Stomach (tissue), 9 donors: Measurements from ENCODE around the gene CHRM5. TPM values are rescaled to one million over a fixed set of nuclear protein-coding genes. Genes with fewer than 3 reads are reported as not detected.

Experiments
- DNase-seq, 2 donors: peaks; one replicate each; pipeline versions ENCODE4 v3.0.0 to v3.0.0-alpha.2; 2013 to 2019
- H3K27ac ChIP-seq, 5 donors: fragments of 200-600 bp in 4 of 5; sonication (generic) in 4 of 5; one replicate each; pipeline ENCODE4 v1.5.1; 2013 to 2019; ENCODE audit warnings: mild to moderate bottlenecking in 1 of 5, moderate library complexity in 1 of 5
- H3K27me3 ChIP-seq, 3 donors: fragments of 200-600 bp; sonication (generic); one replicate each; pipeline ENCODE4 v1.5.1; 2017 to 2019; ENCODE audit warnings: mixed run types in 1 of 3
- H3K36me3 ChIP-seq, 4 donors: fragments of 200-600 bp; sonication (generic); 1 replicate in 3 of 4; 2 replicates in 1 of 4; pipeline ENCODE4 v1.5.1; 2016 to 2019
- H3K4me1 ChIP-seq, 4 donors: fragments of 200-600 bp; sonication (generic); one replicate each; pipeline ENCODE4 v1.5.1; 2016 to 2019
- H3K4me3 ChIP-seq, 4 donors: fragments of 200-600 bp; sonication (generic) in 3 of 4; one replicate each; pipeline ENCODE4 v1.5.1; 2016 to 2019; ENCODE audit warnings: mild to moderate bottlenecking in 1 of 4
- H3K9me3 ChIP-seq, 4 donors: fragments of 200-600 bp; sonication (generic); one replicate each; pipeline ENCODE4 v1.5.1; 2016 to 2019
- EP300 ChIP-seq: sonication (generic); formaldehyde crosslinking; IDR thresholded peaks from one replicate; pipeline ENCODE4 v1.6.1; 2017; ENCODE audit warnings: antibody characterized with exemption
- POLR2A ChIP-seq, 4 donors: fragments of 450-650 bp; IDR thresholded peaks; one replicate each; pipeline ENCODE4 v1.6.1; 2016; ENCODE audit warnings: antibody characterized with exemption in 4 of 4, control low read depth in 2 of 4, mild to moderate bottlenecking in 1 of 4, moderate library complexity in 1 of 4
- POLR2AphosphoS5 ChIP-seq, 3 donors: sonication (generic); formaldehyde crosslinking; IDR thresholded peaks; one replicate each; pipeline ENCODE4 v1.6.1; 2016; ENCODE audit warnings: antibody characterized with exemption in 3 of 3
- WGBS, 5 donors: extraction: QIAGEN DNeasy Blood & Tissue Kit in 3 of 5; methylation state at CpG; one replicate each; pipeline versions ENCODE4 v1.1.5 to v1.1.7; 2013 to 2018; 5-methylcytosine and 5-hydroxymethylcytosine counted together
- intact Hi-C: fragments of 100-400 bp; cut with DNase I; formaldehyde crosslinking; loops from one replicate; pipeline ENCODE4 v1.15.1; 2023; ENCODE audit warnings: low total_unique reads
- polyA plus RNA-seq, 3 donors: library from polyadenylated mRNA; stranded (reverse); fragments of 200-250 nt; gene quantifications; one replicate each; pipeline ENCODE4 v1.2.3, GENCODE V29; 2013
- total RNA-seq, 5 donors: library from RNA; depleted of rRNA; stranded (reverse); fragments of >200 nt; gene quantifications; one replicate each; pipeline versions ENCODE4 v1.1.0 to v1.2.3, GENCODE V29; 2014 to 2016
- TF ChIP-seq, protein P1 (sequence below), 7 experiments: fragments of 450-650 bp in 4 of 7; fragments of 200-600 bp in 3 of 7; sonication (generic) in 3 of 7; IDR thresholded peaks; one replicate each; pipeline ENCODE4 v1.5.1; 2016 to 2019; ENCODE audit warnings: antibody characterized with exemption in 7 of 7, control low read depth in 2 of 7, mild to moderate bottlenecking in 1 of 7
- donor health status: healthy with polysubstance abuse.
- donor health status: Bipolar disorder and iron deficiency.
- donor health status: healthy.

The CHRM5 gene
- total and polyA plus RNA-seq, 8 donors = not detected

DNA sequence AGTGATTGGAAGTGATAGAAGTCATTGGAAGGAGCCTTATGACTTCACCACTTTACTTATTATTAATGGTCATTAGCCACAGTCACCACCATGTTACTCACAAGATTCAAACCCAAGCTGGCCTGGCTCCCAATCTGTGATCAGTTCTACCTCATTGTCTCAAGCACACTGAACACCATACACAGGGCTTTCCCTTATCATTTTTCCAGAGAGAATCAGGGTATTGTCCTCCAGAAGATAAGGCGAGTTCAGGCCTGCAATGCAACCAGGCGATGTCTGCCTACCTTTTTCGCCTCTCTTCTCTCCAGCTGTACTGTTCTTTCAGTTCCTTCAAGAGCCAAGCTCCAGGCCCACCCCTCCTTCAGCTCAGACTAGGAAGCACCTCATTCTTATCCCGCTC lies 108.5 kb downstream of the CHRM5 start:
- no peaks in the 10 kb centered on the region for H3K9me3 ChIP-seq
- 89 to 95% (median 93%) methylated on average over 4 of the region's 4 CpGs for WGBS, 5 donors
- DNase-seq = no peak
- no peaks in the 10 kb centered on the region for H3K27me3 ChIP-seq
- intact Hi-C loops = no loop called here
- TF ChIP-seq EP300 (no peak), POLR2AphosphoS5 (IDR thresholded peaks at IDR 0.05) (no peak)
- peaks cover 0 to 3% (median 0%) of the 10 kb centered on the region in 4 donors for H3K36me3 ChIP-seq
- H3K4me1 ChIP-seq = no peaks in the 10 kb centered on the region
- no peak overlapping the region for H3K27ac ChIP-seq
- H3K4me3 ChIP-seq = no peak overlapping the region

DNA sequence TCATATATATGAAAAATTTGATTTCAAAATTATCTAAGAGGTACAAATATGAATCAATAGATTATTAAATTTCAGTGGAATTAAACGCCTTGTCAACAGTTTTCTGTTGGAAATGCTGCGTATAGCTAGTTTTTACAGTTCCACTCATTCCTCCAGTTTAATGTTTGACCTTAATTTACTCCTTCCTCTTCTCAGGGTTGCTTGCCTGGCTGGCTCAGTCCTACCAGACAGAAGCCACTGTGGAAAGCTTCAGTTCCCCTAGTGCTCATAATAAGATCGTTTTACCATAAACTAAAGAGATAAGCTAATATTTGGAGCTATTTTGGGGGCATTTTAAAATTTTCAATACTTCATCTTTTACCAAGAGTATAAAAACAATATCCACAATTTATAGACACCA lies 110.6 kb downstream of the CHRM5 start:
- H3K27ac ChIP-seq = no peak overlapping the region
- H3K4me1 ChIP-seq = no peaks in the 10 kb centered on the region
- H3K4me3 ChIP-seq = no peak overlapping the region
- no peaks in the 10 kb centered on the region for H3K27me3 ChIP-seq
- DNase-seq = no peak
- peaks cover 0 to 17% (median 13%) of the 10 kb centered on the region in 4 donors for H3K36me3 ChIP-seq
- no peak for TF ChIP-seq POLR2AphosphoS5 (IDR thresholded peaks at IDR 0.05)
- no peaks in the 10 kb centered on the region for H3K9me3 ChIP-seq
- 85 to 91% (median 88%) methylated on average over 3 of the region's 3 CpGs for WGBS, 5 donors
- intact Hi-C loops = no loop called here

DNA sequence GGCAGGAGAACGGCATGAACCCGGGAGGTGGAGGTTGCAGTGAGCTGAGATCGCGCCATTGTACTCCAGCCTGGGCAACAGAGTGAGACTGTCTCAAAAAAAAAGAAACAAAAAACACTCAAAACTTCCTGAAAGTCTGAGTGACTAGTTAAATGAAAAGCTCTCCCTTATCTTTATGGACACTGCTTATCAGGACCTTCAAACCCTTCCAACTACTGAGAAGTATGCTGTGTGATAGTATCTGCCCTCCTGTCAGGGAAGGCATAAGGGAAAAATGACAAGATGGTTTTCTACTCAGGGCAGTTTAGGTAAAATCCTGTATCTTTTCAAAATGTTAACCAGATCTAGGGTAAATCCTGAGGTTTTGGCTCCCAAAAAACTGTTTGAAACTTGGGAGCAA lies 111.6 kb downstream of the CHRM5 start:
- Histone ChIP-seq H3K36me3 (peaks cover 0 to 27% (median 23%) of the 10 kb centered on the region in 4 donors), H3K4me1 (no peaks in the 10 kb centered on the region), H3K27me3 (no peaks in the 10 kb centered on the region), H3K4me3 (no peak overlapping the region), H3K9me3 (no peaks in the 10 kb centered on the region), H3K27ac (no peak overlapping the region)
- DNase-seq = no peak
- TF ChIP-seq, protein P1, sequence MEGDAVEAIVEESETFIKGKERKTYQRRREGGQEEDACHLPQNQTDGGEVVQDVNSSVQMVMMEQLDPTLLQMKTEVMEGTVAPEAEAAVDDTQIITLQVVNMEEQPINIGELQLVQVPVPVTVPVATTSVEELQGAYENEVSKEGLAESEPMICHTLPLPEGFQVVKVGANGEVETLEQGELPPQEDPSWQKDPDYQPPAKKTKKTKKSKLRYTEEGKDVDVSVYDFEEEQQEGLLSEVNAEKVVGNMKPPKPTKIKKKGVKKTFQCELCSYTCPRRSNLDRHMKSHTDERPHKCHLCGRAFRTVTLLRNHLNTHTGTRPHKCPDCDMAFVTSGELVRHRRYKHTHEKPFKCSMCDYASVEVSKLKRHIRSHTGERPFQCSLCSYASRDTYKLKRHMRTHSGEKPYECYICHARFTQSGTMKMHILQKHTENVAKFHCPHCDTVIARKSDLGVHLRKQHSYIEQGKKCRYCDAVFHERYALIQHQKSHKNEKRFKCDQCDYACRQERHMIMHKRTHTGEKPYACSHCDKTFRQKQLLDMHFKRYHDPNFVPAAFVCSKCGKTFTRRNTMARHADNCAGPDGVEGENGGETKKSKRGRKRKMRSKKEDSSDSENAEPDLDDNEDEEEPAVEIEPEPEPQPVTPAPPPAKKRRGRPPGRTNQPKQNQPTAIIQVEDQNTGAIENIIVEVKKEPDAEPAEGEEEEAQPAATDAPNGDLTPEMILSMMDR (IDR thresholded peaks at IDR 0.05) = no peak
- no peak for TF ChIP-seq EP300
- intact Hi-C loops = no loop called here
- WGBS, 5 donors = 69 to 95% (median 90%) methylated on average over 4 of the region's 4 CpGs

DNA sequence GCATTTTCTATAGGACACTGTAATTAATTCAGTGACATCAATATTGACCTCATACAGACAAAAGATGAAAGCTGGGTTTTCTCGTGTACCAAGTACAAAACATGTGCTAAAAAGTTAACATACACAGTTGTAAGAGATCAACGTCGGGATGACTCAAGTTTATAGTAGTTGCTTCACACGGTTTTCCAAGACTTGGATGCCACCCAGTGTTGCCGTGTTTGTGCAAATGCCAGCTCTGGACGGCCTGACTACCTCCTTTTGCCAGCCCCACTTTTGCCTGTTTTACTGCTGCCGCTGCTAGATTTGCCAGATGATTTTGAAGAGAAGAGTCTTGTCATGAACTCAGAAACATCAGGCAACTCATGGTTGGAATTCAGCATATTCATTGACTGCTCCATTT lies 115.8 kb downstream of the CHRM5 start:
- DNase-seq = no peak
- H3K27ac ChIP-seq = no peak overlapping the region
- no peak for TF ChIP-seq POLR2AphosphoS5 (IDR thresholded peaks at IDR 0.05)
- no peak for TF ChIP-seq EP300
- TF ChIP-seq, protein P1 (IDR thresholded peaks at IDR 0.05) = no peak
- TF ChIP-seq POLR2A (IDR thresholded peaks at IDR 0.05) = no peak
- H3K27me3 ChIP-seq = no peaks in the 10 kb centered on the region
- intact Hi-C loops = no loop called here
- H3K36me3 ChIP-seq = peaks cover 12 to 68% (median 64%) of the 10 kb centered on the region in 4 donors
- H3K4me3 ChIP-seq = no peak overlapping the region
- no peaks in the 10 kb centered on the region for H3K4me1 ChIP-seq
- 62 to 78% (median 67%) methylated on average over 7 of the region's 7 CpGs for WGBS, 5 donors
- no peaks in the 10 kb centered on the region for H3K9me3 ChIP-seq

DNA sequence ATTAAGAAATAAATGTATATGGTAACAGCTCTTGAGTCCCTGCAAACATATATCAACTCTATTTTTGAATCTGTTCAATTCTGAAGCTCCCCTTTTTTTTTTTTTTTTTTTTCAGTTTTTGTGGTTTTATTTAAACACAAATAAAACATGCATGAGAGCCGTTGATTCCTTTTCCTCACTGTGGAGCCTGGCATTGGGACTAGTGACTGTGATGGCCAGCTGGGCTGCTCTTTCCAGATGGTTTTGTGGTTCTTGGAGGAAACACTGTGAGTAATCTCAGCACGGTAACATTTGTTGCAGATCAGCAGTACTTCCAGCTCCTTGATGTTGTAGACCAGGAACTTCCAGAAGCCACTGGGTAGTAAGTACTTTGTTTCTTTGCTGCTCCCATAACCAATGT lies 117.4 kb downstream of the CHRM5 start:
- Histone ChIP-seq H3K4me1 (no peaks in the 10 kb centered on the region), H3K9me3 (no peaks in the 10 kb centered on the region), H3K27me3 (no peaks in the 10 kb centered on the region), H3K4me3 (no peak overlapping the region), H3K36me3 (peaks cover 12 to 85% (median 78%) of the 10 kb centered on the region in 4 donors), H3K27ac (no peak overlapping the region)
- 62 to 97% (median 80%) methylated on average over 2 of the region's 2 CpGs for WGBS, 5 donors
- intact Hi-C loops = no loop called here
- no peak for TF ChIP-seq EP300
- TF ChIP-seq POLR2AphosphoS5 (IDR thresholded peaks at IDR 0.05) = no peak
- TF ChIP-seq POLR2A (IDR thresholded peaks at IDR 0.05) = no peak
- TF ChIP-seq, protein P1 (IDR thresholded peaks at IDR 0.05) = no peak
- DNase-seq = no peak
